ENCODE data around the gene TFF2.

The TFF2 gene

GRCh38 chr21:42365770-42366169, 15.0 kb upstream of the TFF2 start:
- intact Hi-C loops (cut with micrococcal nuclease), result no loop called here
- H3K4me1 Mint-ChIP-seq (ENCODE audit: low read depth), result peaks cover 10% of the 10 kb centered on the region
- H3K36me3 Mint-ChIP-seq (ENCODE audit: low read depth), result no peaks in the 10 kb centered on the region
- H3K27me3 Mint-ChIP-seq, result peaks cover 16% of the 10 kb centered on the region
- no peak overlapping the region for H3K4me3 Mint-ChIP-seq
- H3K27ac Mint-ChIP-seq, result no peak overlapping the region
- H3K9me3 Mint-ChIP-seq, result no peaks in the 10 kb centered on the region

GRCh38 chr21:42364304-42364865, 13.6 kb upstream of the TFF2 start:
- intact Hi-C loops (cut with micrococcal nuclease), result no loop called here
- no peaks in the 10 kb centered on the region for H3K36me3 Mint-ChIP-seq (ENCODE audit: low read depth)
- H3K4me3 Mint-ChIP-seq, result no peak overlapping the region
- H3K27me3 Mint-ChIP-seq, result peaks cover 14% of the 10 kb centered on the region
- H3K4me1 Mint-ChIP-seq (ENCODE audit: low read depth), result peaks cover 10% of the 10 kb centered on the region
- H3K9me3 Mint-ChIP-seq, result no peaks in the 10 kb centered on the region
- no peak overlapping the region for H3K27ac Mint-ChIP-seq

- H3K27me3 Mint-ChIP-seq, result peaks cover 14% of the 10 kb centered on the region
- intact Hi-C loops (cut with micrococcal nuclease), result no loop called here
- H3K9me3 Mint-ChIP-seq, result no peaks in the 10 kb centered on the region
- peaks cover 10% of the 10 kb centered on the region for H3K4me1 Mint-ChIP-seq (ENCODE audit: low read depth)
- H3K4me3 Mint-ChIP-seq, result no peak overlapping the region
- no peaks in the 10 kb centered on the region for H3K36me3 Mint-ChIP-seq (ENCODE audit: low read depth)
- H3K27ac Mint-ChIP-seq, result no peak overlapping the region
Measured at GRCh38 chr21:42363312-42363711, 12.5 kb upstream of the TFF2 start.

- H3K27me3 Mint-ChIP-seq, result peaks cover 14% of the 10 kb centered on the region
- H3K4me3 Mint-ChIP-seq, result no peak overlapping the region
- no peaks in the 10 kb centered on the region for H3K9me3 Mint-ChIP-seq
- peaks cover 10% of the 10 kb centered on the region for H3K4me1 Mint-ChIP-seq (ENCODE audit: low read depth)
- no peak overlapping the region for H3K27ac Mint-ChIP-seq
- intact Hi-C loops (cut with micrococcal nuclease), result no loop called here
- no peaks in the 10 kb centered on the region for H3K36me3 Mint-ChIP-seq (ENCODE audit: low read depth)
Measured at GRCh38 chr21:42362700-42363099, 11.9 kb upstream of the TFF2 start.

- Mint-ChIP-seq H3K36me3 (ENCODE audit: low read depth) (no peaks in the 10 kb centered on the region), H3K27me3 (peaks cover 14% of the 10 kb centered on the region), H3K4me1 (ENCODE audit: low read depth) (peaks cover 10% of the 10 kb centered on the region), H3K27ac (no peak overlapping the region), H3K9me3 (no peaks in the 10 kb centered on the region), H3K4me3 (no peak overlapping the region)
- intact Hi-C loops (cut with micrococcal nuclease), result no loop called here
Measured at GRCh38 chr21:42362198-42362597, 11.4 kb upstream of the TFF2 start.

- Mint-ChIP-seq H3K4me1 (ENCODE audit: low read depth) (peaks cover 10% of the 10 kb centered on the region), H3K9me3 (no peaks in the 10 kb centered on the region), H3K4me3 (no peak overlapping the region), H3K27me3 (peaks cover 14% of the 10 kb centered on the region), H3K36me3 (ENCODE audit: low read depth) (no peaks in the 10 kb centered on the region), H3K27ac (no peak overlapping the region)
- intact Hi-C loops (cut with micrococcal nuclease), result no loop called here
Measured at GRCh38 chr21:42361286-42361685, 10.5 kb upstream of the TFF2 start.

- intact Hi-C loops (cut with micrococcal nuclease), result no loop called here
- Mint-ChIP-seq H3K4me3 (no peak overlapping the region), H3K36me3 (ENCODE audit: low read depth) (no peaks in the 10 kb centered on the region), H3K9me3 (peaks cover under 1% of the 10 kb centered on the region), H3K27ac (no peak overlapping the region), H3K27me3 (peaks cover 14% of the 10 kb centered on the region), H3K4me1 (ENCODE audit: low read depth) (peaks cover 10% of the 10 kb centered on the region)
Measured at GRCh38 chr21:42360317-42360716, 9.5 kb upstream of the TFF2 start.

GRCh38 chr21:42358937-42359336, 8.1 kb upstream of the TFF2 start:
- intact Hi-C loops (cut with micrococcal nuclease), result no loop called here
- Mint-ChIP-seq H3K4me3 (no peak overlapping the region), H3K9me3 (peaks cover 11% of the 10 kb centered on the region), H3K36me3 (ENCODE audit: low read depth) (no peaks in the 10 kb centered on the region), H3K27me3 (peaks cover 5% of the 10 kb centered on the region), H3K27ac (no peak overlapping the region), H3K4me1 (ENCODE audit: low read depth) (peaks cover 2% of the 10 kb centered on the region)

GRCh38 chr21:42358261-42358660, 7.5 kb upstream of the TFF2 start:
- intact Hi-C loops (cut with micrococcal nuclease), result no loop called here
- Mint-ChIP-seq H3K36me3 (ENCODE audit: low read depth) (no peaks in the 10 kb centered on the region), H3K27ac (no peak overlapping the region), H3K4me1 (ENCODE audit: low read depth) (no peaks in the 10 kb centered on the region), H3K9me3 (peaks cover 16% of the 10 kb centered on the region), H3K27me3 (peaks cover 6% of the 10 kb centered on the region), H3K4me3 (no peak overlapping the region)

GRCh38 chr21:42357307-42357706, 6.5 kb upstream of the TFF2 start:
- Mint-ChIP-seq H3K36me3 (ENCODE audit: low read depth) (no peaks in the 10 kb centered on the region), H3K4me1 (ENCODE audit: low read depth) (no peaks in the 10 kb centered on the region), H3K9me3 (peaks cover 18% of the 10 kb centered on the region), H3K27me3 (peaks cover 6% of the 10 kb centered on the region), H3K4me3 (no peak overlapping the region), H3K27ac (no peak overlapping the region)
- intact Hi-C loops (cut with micrococcal nuclease), result no loop called here

- peaks cover 3% of the 10 kb centered on the region for H3K27me3 Mint-ChIP-seq
- intact Hi-C loops (cut with micrococcal nuclease), result no loop called here
- H3K36me3 Mint-ChIP-seq (ENCODE audit: low read depth), result no peaks in the 10 kb centered on the region
Measured at GRCh38 chr21:42356650-42357049, 5.9 kb upstream of the TFF2 start.

GRCh38 chr21:42356046-42356445, 5.3 kb upstream of the TFF2 start:
- Mint-ChIP-seq H3K4me3 (no peak overlapping the region), H3K27me3 (peaks cover 3% of the 10 kb centered on the region), H3K36me3 (ENCODE audit: low read depth) (no peaks in the 10 kb centered on the region), H3K9me3 (peaks cover 18% of the 10 kb centered on the region), H3K27ac (no peak overlapping the region), H3K4me1 (ENCODE audit: low read depth) (no peaks in the 10 kb centered on the region)
- intact Hi-C loops (cut with micrococcal nuclease), result no loop called here

More at GRCh38 chr21:42356650-42357049, 5.9 kb upstream of the TFF2 start:
- Mint-ChIP-seq H3K4me1 (ENCODE audit: low read depth) (no peaks in the 10 kb centered on the region), H3K4me3 (no peak overlapping the region), H3K27ac (no peak overlapping the region), H3K9me3 (peaks cover 18% of the 10 kb centered on the region)

GRCh38 chr21:42353623-42354022, 2.8 kb upstream of the TFF2 start:
- Mint-ChIP-seq H3K9me3 (peaks cover 18% of the 10 kb centered on the region), H3K4me1 (ENCODE audit: low read depth) (no peaks in the 10 kb centered on the region), H3K4me3 (no peak overlapping the region), H3K36me3 (ENCODE audit: low read depth) (no peaks in the 10 kb centered on the region), H3K27ac (no peak overlapping the region), H3K27me3 (peaks cover 3% of the 10 kb centered on the region)
- intact Hi-C loops (cut with micrococcal nuclease), result no loop called here

- H3K27me3 Mint-ChIP-seq, result peaks cover 3% of the 10 kb centered on the region
- H3K4me1 Mint-ChIP-seq (ENCODE audit: low read depth), result no peaks in the 10 kb centered on the region
- H3K4me3 Mint-ChIP-seq, result no peak overlapping the region
- intact Hi-C loops (cut with micrococcal nuclease), result no loop called here
- peaks cover 18% of the 10 kb centered on the region for H3K9me3 Mint-ChIP-seq
- no peaks in the 10 kb centered on the region for H3K36me3 Mint-ChIP-seq (ENCODE audit: low read depth)
- no peak overlapping the region for H3K27ac Mint-ChIP-seq
Measured at GRCh38 chr21:42352441-42353095, 1.8 kb upstream of the TFF2 start.

Data from dendritic cell treated with granulocyte-macrophage colony-stimulating factor and Interleukin-4, amounts not matched to agents 40 ng/mL and 50 ng/mL, for 4 days (primary cell).